DND-41 (cell line): ENCODE data around the gene SEC16A.
A peak's percentile ranks its signal among the peaks of the same experiment; 100 is the strongest.

ENCODE experiments used
- CTCF ChIP-seq: IDR thresholded peaks from 2 replicates; pipeline ENCODE4 v1.5.1; 2012; ENCODE audit warnings: borderline replicate concordance, low read length, moderate library complexity, mild to moderate bottlenecking; ENCODE audit not compliant: poor library complexity, severe bottlenecking; ENCODE audit errors: extremely low read depth
- EZH2 ChIP-seq: IDR thresholded peaks from 3 replicates; pipeline ENCODE4 v1.6.1; 2012; ENCODE audit warnings: borderline replicate concordance, low read depth, mild to moderate bottlenecking, moderate library complexity, low read length, inconsistent platforms; ENCODE audit not compliant: severe bottlenecking

- TF ChIP-seq CTCF (peak; percentile 86), EZH2 (no peak)
Measured at GRCh38 chr9:136488247-136489214, 5.7 kb upstream of the SEC16A start.
